ENCODE data around the gene PPP1CA. TPM values are rescaled to one million over a fixed set of nuclear protein-coding genes. Genes with fewer than 3 reads are reported as not detected.

The PPP1CA gene
- total RNA-seq, 1 experiment from 2014 or later = 217 TPM

DNA sequence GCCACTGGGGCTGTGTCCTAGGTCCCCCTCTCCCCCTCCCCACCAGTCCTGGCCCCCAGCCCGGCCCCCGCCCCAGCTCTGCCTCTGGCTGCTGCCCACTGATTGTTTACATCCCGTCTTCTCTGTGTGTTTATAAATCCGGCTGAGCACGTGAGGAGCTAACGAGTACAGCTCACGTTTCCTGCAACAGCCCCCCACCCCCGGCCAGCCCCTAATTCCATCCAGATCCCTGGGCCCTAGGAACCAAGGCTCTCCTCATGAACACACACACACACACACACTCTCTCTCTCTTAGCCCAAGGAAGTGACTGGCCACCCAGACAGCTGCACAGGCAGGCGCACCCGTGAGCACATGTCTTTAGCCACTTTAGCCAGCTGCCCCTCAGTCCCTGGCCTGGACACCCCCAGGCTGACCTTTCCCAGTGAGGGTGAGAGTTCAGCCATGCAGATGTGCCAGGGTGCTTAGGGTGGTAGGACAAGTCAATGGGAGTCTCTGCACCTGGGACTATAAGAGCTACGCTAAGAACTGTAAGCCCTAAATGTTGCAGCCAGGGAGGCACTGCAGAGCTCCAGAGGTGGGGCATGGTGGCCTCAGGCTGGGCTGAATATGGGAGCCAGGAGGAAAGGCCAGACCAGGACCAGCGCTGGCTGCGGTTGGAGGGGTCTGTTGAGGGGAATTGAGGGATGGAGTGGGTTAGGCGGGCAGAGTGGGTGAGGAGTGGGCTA lies 31.1 kb downstream of the PPP1CA start:
- DNase-seq (ENCODE audit: low spot score) = no peak

DNA sequence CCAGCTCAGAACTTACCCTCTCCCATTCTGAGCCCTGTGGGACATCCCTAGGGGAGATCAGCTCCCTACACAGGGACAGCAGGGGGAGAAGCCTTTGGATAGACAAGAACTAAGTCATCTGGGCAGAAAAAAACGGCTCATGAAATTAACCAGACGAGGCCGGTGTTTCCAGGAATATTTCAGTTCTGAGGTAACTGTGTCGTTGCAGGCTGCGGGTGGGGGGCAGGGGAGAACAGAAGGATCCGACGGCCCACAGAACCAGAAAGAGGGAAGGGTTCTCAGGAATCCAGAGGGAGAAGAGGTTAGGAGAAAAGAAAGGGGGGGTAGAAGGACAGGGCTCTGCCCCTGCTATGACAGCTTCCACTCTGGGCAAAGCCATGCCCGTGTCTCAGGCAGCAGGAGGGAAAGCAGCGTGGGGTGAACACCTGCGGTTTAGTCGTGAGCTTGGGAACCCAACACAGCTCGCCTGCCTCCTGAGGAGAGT lies 31.8 kb downstream of the PPP1CA start:
- DNase-seq (ENCODE audit: low spot score) = no peak

DNA sequence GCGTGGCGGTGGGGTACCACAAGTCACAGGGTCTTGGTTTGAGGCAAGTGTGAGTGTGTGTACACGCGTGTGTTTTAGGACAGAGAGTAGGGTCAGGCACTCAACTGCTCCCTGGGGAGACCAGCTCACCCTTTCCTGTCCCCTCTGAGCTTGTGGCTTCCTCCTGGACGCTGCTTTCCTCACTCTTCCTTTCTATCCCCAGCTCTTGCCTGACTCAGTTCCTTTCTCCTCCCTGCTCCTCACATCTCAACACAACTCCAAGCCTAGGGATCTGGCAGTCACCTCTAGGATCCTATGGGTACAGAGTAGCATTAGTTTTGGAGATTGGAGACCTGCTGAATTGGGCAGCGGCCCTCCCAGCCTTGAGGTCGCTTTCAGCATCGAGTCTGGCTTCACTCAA lies 32.4 kb downstream of the PPP1CA start:
- no peak for DNase-seq (ENCODE audit: low spot score)

DNA sequence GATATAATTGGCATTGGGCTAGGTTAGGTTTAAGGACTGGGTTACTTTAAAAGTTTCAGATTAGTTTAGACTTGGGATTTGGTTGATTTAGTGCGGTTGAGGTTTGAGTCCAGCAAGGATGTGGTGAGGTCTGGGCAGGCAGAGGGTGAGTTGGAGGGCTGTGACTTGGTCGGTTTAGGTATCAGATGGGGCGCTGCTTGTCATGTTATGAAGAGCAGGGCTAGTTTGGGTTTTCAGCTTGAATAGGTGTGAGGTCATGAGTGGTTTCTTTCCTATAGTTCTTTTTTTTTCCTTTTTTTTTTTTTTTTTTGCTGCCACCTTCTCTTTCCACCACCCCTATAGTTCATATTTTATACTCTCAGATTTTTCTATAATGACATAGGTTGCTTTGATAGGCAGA lies 33.0 kb downstream of the PPP1CA start:
- DNase-seq (ENCODE audit: low spot score) = no peak

DNA sequence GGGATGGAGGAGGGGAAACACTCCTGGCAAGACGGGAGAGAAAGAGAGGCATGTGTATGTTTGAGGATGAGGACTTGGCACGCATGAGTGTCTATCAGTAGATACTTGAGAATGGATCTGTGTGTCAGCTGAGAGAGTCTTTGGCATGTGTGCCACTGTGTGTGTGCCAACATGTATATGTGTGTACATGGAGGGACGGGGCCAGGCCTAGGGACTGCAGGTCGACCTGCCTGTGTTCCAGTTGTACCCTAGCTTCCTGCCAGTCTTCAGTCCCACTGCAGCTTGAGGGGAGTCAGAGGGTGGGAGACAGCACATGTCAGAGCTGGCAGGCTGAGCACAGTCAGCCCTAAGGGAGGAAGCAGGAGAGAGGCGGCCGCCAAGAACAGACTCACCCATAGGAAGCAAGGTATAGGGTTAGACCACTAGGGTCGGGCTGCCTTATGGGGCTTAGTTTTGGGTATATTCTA lies 33.9 kb downstream of the PPP1CA start:
- no peak for DNase-seq (ENCODE audit: low spot score)

DNA sequence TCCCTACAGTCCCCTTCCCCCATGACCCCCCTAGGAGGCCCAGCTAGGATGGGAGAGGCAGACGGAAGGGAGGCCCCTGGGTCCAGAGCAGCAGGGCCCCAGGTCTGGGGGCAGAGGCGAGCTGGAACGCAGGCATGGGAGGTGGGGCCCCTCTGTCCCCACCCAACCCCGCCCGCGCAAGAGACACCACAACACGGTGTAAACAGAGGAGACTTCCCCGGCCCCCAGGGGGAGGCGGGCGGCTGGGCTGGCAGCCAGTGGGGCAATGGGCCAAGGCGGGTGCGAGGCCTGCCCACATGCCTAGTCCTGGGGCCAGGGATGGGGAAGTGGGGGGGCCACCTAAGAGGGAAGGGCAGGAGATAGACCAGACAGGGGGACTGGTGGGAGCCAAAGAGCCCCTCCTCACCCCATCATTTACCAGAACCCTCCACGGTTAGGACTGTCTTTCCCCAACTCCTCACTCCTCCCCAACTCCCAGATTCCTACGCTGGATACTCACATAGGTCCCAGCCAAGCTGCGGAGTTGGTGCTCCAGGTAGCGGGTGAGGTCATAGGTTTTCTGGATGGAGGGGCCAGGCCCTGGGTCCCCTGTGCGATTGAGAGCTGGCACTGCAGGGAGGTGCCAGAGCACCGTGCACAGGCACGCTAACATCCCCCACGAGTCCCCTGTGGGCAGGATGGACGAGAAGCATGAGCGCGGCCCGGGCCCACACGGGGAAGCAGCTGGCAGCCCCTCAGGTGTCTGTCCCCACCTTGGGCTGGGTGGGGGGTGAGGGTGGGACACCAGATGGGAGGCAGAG lies 34.5 kb downstream of the PPP1CA start:
- no peak for DNase-seq (ENCODE audit: low spot score)

DNA sequence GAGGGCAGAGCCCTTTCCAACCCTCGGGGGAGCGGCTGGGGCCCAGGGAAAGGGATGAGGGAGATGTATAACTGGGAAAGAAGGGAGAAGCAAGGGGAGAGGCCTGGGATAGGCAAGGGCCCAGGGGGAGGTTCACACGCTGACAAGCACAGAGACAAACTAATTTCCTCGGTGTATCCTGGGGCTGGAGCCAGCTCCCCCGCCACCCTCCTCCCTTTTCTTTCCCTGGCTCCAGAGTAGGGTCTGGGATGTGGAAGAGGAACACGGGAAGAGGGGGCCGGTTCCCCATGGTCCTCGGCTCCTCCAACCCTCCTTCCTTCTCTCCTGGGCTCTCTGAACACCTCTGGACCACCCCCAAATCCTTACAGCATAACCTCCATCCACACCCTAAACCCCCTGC lies 35.1 kb downstream of the PPP1CA start:
- DNase-seq (ENCODE audit: low spot score) = no peak

DNA sequence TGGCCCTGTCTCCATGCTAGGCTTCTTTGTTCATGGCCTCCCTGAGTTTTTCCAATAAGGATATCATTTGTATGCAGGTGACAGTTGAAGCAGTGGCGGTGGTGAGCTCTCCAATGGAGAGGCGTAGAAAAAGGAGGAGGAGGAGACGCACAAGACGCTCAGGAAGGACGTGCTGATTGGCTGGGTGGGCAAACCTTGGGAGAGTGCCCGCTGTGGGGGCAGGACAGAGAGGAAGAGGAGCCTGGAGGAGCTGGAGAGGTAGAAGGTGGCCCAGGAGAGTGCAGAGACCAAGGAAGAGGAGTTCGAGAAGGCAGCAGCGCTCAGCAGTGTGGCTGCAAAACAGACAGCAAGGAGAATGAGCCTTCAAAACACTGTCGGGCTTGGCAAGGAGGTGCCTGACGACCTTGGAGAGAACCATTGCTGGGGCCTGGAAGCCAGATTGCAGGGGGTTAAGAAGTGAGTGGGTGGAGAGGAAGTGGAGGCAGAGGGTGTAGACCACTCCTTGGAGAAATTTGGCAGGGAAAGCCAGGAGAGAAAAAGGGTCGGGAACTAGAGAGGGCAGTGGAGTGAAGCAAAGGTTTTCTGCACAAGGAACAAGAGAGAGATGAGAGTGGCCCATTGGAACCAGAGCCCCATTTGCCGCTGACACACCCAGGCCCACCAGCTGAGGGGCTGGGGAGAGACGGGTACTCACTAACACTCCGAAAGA lies 35.8 kb downstream of the PPP1CA start:
- DNase-seq (ENCODE audit: low spot score) = no peak

DNA sequence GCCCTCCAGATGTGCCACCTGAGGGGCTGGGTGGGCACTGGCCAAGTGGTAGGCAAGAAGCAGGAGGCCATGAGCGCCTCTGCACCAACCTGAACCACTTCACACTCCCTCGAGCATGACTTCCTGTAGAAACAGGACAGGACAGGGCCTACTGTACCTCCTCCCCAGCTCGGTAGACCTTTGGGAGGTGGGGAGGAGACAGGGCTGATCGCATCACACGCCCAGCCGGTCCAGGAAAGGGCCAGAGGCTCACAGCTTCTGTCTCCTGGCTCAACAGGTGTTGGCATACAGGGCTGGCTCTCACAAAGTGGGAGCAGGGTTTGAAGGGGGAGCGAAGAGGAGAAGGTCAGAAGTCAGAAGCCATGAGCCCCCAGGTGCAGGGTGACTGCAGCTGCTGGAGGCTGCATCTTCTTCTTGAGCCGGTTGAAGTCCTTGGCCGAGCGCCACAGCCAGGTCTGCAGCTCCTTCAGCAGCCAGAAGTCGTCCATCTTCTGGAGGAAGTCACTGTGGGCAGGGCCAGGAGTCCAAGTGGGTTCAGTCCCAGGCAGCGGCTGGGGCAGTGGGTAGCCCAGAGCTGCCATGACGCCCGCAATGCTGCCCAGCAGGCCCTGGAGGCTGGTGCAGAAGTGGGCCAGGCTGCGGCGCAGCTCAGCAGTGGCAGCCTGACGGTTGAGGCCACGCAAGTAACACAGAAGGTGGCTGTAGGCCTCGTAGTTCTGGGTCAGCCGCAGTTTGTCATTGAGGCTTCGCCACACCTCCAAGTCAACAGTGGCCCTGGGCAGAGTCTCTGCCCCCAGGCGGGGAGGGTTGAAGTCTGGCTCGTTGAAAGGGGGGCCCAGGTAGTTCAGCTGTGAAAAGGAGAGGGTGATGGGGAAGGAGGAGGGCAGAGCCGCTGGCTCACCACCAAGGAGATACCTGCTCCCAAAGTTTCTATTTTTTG lies 36.6 kb downstream of the PPP1CA start:
- DNase-seq (ENCODE audit: low spot score) = no peak

DNA sequence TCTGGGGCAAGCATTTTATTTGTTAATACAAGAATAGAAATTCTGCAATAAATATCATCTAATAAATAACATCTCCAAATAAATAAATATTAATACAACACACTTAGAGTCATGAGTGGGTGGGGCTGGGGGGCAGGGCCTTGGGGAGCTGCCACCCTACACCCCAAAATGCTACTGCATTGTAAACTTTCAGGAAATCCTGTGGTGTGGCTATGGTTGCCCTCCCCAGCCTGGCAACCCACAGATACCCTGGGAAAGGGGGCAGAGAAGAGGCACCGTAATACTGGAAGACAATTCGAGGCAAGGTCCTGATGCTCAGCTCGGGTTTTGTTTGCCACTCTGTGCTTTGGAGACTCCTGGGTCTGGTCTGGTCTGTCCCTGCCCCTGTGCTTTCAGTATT lies 37.5 kb downstream of the PPP1CA start:
- DNase-seq (ENCODE audit: low spot score) = no peak

DNA sequence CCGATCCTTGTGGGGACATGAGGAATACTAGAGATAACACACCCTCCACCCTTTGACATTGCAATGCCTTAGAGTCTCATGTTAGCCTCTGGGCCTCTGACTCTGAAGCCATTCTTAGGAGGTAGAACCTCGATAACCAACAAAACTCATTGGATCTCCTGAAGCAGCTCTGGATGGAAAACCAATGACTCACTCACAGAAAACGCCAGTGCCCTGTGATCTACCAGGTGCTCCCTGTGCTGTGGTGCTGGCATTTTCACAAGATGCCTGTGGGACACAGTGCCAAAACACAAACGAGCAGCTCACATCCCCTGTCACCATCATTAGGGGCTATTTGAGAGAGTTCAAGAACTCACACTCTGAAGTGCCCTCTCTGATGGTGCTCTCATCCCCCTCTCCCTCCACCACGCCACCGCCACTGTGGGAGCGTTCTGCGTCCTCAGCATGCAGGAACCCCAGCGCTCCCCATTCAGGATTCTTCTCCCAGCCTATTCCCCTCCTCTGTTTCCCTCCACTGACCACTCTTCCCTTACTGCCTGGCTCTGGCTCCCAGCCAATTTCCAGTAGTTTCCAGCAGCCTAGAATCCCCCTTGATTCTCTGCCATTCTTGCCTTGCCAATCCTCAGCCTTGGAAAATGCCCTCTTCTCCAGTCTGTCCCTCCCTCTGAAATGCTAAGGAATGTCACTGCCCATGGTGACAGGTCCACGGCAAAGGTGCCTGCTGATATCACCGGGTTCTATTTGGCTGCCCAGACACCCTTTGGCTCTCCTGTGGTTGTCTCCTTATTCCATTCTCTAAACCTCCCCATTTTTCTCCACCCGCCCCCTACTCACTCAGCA lies 43.6 kb downstream of the PPP1CA start:
- peak; percentile 86 for DNase-seq (ENCODE audit: low spot score)

DNA sequence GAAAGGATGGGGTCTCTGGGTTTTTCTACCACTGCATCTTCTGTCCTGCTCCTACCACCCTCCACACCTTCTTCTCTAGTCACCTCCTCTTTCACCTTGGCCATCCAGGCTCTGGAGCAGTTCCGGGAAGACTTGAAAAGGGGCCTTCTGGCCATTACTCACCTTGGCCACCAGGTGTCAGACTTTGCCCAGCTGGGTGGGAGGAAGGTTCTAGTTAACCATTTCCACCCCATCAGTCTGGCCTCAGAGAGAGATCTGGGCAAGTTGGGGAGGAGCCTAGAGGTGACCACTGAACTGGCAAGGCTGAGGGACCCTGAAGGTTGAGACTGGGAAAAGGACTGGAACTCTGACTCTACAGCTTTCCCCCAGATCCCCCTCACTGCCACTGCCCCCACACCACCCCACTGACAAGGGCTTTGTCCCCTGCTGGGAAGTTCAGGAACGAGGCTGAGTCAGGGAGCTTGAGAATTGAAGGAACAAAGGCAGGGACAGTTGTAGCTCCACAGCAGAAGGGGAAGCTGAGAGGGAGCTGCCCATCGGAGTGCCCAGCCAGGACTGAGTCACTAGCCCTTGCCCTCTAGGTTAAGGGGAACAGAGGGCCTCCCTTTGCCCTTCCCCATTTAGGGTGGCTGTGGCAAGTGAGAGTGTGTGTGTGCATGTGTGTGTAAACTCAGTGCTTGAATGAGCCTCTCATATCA lies 44.6 kb downstream of the PPP1CA start:
- DNase-seq (ENCODE audit: low spot score) = peak; percentile 77

DNA sequence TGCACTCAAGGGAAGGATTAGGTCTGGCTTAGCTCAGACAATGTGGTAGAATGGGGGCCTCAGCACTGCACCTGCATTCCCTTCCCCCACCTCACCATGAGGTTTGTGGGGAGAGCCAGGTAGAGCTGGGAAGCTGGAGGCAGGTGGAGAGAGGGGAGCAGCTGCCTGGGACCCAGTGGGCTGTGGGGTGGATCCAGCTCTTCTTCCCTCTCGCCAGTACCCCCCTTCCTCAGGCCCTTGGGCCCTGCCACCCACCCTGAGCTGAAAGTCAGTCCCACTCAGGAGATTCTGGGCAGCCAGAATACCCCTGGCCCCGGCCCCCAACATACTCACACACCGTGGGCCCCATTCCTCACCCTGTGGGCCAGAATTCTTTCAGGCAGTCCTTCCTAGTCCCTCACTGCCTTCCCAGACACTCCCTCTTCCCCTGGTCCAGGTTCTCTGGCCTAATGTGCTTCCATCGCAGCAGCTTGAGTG lies 45.2 kb downstream of the PPP1CA start:
- DNase-seq (ENCODE audit: low spot score) = no peak

DNA sequence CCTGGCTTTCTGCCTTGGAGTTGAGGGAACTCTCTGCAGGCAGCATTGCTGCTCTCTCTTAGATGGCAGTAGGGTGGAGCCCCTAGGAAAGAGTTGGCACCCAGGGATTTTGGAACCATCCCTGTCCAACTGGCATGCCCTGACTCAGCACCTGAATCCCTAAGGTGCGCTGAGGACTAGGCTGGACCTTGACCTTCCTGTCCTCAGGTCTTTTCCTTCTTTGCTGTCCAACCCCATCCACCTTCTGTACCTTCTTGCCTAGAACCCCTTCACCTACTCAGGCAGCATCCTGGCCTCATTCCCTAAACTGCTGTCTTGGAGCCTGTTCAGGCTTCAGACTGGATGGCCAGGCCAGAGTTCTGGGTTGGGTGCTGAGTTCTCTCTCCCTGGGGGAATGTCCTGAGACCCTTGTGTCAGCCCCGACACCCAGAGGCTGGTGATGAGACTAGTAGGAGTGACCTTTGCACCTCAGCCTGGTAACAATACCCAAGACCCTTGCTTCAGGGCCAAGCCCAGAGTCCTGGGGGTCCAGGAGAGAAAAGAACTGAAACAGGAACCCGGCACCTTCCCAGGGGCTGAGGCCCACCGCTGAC lies 45.8 kb downstream of the PPP1CA start:
- no peak for DNase-seq (ENCODE audit: low spot score)

DNA sequence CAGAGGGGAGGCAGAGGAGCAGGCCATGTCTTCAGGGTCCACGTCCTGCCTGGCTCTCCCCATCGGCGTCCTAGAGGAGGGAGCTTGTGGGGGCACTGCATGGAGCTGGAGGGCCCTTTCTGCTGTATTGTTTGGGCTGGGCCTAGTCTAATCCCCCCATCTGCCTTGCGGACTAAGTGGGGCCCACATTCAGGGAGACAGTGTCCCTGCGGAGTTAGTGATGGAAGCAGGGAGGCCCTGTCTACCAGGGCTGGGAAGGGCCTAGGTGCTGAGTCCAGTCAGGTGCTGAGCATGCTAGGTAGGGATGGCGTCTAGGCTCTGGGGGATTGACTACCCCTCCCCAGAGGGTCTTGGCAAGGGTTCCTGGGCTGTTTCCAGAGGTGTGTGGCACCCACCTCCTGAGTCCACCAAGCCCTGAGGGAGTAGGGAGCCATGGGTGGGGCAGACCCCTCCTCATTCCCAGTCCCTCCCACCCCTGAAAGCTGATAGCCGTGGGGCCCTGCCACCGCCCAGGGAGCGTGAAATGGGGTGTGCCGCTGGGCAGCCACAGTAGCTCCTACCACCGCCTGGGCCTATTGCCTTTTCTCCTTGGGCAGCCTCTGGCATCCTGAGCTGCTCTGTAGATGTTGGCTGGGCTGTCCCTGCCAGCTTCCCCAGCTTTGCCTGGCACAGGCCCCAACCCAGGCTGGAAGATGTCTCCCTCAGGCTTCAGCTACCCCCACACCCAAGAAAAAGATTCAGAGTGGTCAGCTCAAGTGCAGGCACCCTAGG lies 46.5 kb downstream of the PPP1CA start:
- DNase-seq (ENCODE audit: low spot score) = no peak

DNA sequence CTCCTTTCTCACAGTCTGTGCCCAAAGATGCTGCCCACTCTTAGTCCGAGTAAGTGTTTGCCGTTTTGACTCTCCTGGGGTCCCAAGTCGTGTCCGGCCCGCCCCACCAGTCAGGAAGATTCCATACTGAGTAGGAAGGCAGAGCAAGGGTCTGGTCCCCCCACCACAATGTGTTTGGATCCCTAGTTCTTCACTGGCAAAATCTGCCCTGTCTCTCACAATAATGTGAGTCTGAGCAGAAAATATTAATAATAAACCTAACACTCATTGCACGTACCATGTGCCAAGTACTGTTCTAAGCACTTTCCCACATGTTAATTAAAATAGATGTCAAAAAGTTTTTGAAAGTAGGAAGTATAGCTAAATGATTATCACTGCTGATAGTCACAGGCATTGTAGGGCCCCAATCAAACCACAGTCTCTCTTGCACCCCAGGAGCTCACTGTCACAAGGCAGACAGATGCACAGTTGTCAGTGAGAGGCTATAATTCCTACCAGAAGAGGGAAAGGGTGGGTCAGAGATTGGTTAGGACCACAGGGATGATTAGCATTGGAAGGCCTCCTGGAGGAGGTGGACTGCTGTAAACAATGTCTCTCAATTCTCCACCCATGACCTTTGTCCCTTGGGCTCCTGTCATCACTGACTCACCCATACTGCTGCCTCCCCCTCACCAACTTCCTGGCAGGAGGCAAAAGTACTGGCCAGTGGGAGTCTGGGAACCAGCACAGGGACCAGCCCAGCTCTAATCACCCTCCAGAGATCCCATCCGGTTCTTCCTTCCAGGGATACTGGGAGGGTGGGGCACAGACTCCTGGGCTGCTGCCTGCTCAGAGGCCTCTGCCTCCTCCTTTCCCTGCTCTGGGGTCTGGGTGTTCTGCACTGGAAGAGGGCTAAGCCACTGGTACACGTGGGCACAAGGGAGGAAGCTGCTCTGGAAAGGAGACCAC lies 47.3 kb downstream of the PPP1CA start:
- peak; percentile 98 for DNase-seq (ENCODE audit: low spot score)
